Mesothelial cell of epicardium (in vitro differentiated cells): Measurements from ENCODE around the gene SPSB2. TPM values are rescaled to one million over a fixed set of nuclear protein-coding genes. Genes with fewer than 3 reads are reported as not detected.

Experiments used
- DNase-seq, 2 experiments: peaks; one replicate each; pipeline ENCODE4 v3.0.0; 2021; ENCODE audit warnings: low spot score in 2 of 2; ENCODE audit not compliant: unreplicated experiment in 2 of 2
- H3K27ac Mint-ChIP-seq: 2 replicates; pipeline ENCODE4 v1.8.0; 2021; ENCODE audit warnings: mixed read lengths
- H3K27me3 Mint-ChIP-seq: 2 replicates; pipeline ENCODE4 v1.8.0; 2021; ENCODE audit warnings: low read depth, mixed read lengths
- H3K36me3 Mint-ChIP-seq: 2 replicates; pipeline ENCODE4 v1.8.0; 2021; ENCODE audit warnings: mixed read lengths
- H3K4me1 Mint-ChIP-seq: 2 replicates; pipeline ENCODE4 v1.8.0; 2021; ENCODE audit warnings: mixed read lengths
- H3K4me3 Mint-ChIP-seq: 2 replicates; pipeline ENCODE4 v1.8.0; 2021; ENCODE audit warnings: mild to moderate bottlenecking, moderate library complexity, mixed read lengths
- H3K9me3 Mint-ChIP-seq: 2 replicates; pipeline ENCODE4 v1.8.0; 2021; ENCODE audit warnings: mixed read lengths
- total RNA-seq: library from RNA; stranded (reverse); gene quantifications from 3 replicates; pipeline ENCODE4 v1.2.1, GENCODE V29; 2021
- TF ChIP-seq, protein P1 (sequence below): fragments of 200-600 bp; sonication (generic); IDR thresholded peaks from one replicate; pipeline ENCODE4 v1.5.0; 2021; ENCODE audit warnings: antibody characterized with exemption; ENCODE audit not compliant: unreplicated experiment

The SPSB2 gene
- total RNA-seq, 1 donor from 2014 or later: 2.9 TPM

DNA sequence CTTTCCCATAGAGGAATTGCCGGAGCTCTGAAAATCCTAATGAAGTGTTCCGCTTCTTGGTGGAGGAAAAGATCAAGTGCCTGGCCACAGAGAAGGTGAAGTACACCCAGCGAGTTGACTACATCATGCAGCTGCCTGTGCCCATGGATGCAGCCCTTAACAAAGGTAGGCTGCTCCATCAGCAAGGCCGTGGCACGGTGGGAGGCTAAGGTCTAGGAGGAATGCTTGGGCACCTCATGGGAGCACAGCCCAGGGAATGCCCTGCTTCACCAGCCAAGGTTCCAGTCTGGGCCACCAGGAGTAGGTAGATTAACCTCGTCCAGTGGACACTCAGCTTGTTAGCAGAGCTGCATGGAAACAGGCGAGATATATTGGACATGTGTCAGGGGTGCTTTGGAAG lies 12.2 kb downstream of the SPSB2 start:
- TF ChIP-seq, protein P1, sequence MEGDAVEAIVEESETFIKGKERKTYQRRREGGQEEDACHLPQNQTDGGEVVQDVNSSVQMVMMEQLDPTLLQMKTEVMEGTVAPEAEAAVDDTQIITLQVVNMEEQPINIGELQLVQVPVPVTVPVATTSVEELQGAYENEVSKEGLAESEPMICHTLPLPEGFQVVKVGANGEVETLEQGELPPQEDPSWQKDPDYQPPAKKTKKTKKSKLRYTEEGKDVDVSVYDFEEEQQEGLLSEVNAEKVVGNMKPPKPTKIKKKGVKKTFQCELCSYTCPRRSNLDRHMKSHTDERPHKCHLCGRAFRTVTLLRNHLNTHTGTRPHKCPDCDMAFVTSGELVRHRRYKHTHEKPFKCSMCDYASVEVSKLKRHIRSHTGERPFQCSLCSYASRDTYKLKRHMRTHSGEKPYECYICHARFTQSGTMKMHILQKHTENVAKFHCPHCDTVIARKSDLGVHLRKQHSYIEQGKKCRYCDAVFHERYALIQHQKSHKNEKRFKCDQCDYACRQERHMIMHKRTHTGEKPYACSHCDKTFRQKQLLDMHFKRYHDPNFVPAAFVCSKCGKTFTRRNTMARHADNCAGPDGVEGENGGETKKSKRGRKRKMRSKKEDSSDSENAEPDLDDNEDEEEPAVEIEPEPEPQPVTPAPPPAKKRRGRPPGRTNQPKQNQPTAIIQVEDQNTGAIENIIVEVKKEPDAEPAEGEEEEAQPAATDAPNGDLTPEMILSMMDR: no peak
- Mint-ChIP-seq H3K27ac (no peak overlapping the region), H3K36me3 (peaks cover 48% of the 10 kb centered on the region), H3K4me1 (no peaks in the 10 kb centered on the region), H3K4me3 (no peak overlapping the region), H3K9me3 (no peaks in the 10 kb centered on the region), H3K27me3 (no peaks in the 10 kb centered on the region)
- DNase-seq: no peak

DNA sequence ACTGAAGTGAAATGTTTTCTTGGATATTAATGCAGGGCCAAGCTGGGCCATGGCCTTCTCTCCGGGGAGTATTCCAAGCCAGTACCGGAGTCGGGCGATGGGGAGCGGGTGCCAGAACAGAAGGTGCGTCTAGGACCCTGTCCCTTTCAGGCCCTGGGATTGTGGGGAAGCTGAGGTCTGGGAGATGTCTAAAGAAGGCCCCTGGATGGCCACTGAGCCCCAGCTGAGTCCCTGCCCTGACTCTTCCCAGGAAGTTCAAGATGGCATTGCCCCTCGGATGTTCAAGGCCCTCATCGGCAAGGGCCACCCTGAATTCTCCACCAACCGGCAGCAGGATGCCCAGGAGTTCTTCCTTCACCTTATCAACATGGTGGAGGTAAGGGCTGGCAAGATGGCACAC lies 13.0 kb downstream of the SPSB2 start:
- H3K4me1 Mint-ChIP-seq: no peaks in the 10 kb centered on the region
- TF ChIP-seq, protein P1: no peak
- H3K4me3 Mint-ChIP-seq: no peak overlapping the region
- H3K27me3 Mint-ChIP-seq: no peaks in the 10 kb centered on the region
- DNase-seq: no peak
- no peak overlapping the region for H3K27ac Mint-ChIP-seq
- H3K9me3 Mint-ChIP-seq: no peaks in the 10 kb centered on the region
- H3K36me3 Mint-ChIP-seq: peaks cover 44% of the 10 kb centered on the region

DNA sequence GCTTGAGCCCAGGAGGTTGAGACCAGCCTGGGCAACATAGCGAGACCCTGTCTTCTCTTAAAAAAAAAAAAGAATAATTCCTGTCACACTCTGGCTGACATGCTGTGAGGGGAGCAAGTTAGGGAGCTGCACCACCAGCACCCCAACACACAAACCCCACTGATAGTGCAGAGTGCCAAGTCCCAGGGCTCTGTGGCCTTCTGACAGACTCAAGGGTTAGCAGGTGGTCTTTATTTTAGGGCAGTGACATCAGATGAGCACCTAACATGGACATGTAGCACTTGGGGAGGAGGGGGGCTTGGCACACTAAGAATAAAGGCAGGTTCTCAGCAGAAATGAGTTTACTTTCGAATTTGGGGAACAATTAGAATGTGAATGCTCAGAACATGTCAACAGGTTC lies 14.3 kb downstream of the SPSB2 start:
- Mint-ChIP-seq H3K27ac (no peak overlapping the region), H3K4me3 (no peak overlapping the region), H3K36me3 (peaks cover 40% of the 10 kb centered on the region), H3K27me3 (no peaks in the 10 kb centered on the region), H3K4me1 (peaks cover 6% of the 10 kb centered on the region), H3K9me3 (no peaks in the 10 kb centered on the region)
- no peak for DNase-seq
- TF ChIP-seq, protein P1: no peak

DNA sequence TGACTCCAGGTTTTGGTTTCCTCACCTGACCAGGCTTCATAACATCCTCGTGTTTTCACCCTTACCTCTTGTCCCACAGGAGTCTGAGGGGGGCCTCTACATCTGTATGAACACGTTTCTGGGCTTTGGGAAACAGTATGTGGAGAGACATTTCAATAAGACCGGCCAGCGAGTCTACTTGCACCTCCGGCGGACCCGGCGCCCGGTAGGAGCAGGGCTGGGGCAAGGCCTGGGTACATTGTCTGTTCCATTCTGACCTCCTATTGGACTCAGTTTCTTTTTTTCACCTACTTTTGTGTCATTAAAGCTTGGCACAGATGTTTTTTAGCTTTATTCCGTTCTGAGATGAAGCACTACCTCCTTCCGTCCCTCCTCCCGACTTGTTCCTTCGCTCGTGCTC lies 17.8 kb downstream of the SPSB2 start:
- TF ChIP-seq, protein P1: no peak
- Mint-ChIP-seq H3K36me3 (peaks cover 18% of the 10 kb centered on the region), H3K27ac (no peak overlapping the region)

DNA sequence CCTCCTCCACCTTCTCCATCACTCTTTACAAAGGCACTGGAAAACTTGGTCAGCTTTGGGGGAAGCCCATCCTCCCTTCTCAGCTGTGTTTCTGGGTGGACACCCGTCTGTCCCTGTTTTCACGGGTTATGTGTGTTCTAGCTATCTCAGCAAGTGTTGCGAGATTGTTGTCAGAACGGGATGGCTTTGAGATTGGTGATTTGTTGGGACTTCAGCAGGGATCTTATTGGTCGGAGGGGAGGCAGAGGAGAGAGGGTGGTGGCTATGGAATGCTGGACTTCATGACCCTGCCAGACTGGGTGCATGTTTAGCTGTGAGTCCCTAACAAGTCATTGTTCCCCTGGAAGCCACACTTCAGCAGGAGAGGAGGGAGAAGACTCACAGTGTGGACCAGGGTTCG lies 19.1 kb downstream of the SPSB2 start:
- no peaks in the 10 kb centered on the region for H3K9me3 Mint-ChIP-seq
- TF ChIP-seq, protein P1: no peak
- no peaks in the 10 kb centered on the region for H3K27me3 Mint-ChIP-seq
- peak overlapping the region; percentile 96 for H3K27ac Mint-ChIP-seq
- H3K4me3 Mint-ChIP-seq: peak overlapping the region; percentile 95
- H3K36me3 Mint-ChIP-seq: peaks cover 24% of the 10 kb centered on the region
- DNase-seq: no peak
- peaks cover 32% of the 10 kb centered on the region for H3K4me1 Mint-ChIP-seq

More for the DNA sequence above, 17.8 kb downstream of the SPSB2 start:
- Mint-ChIP-seq H3K4me3 (no peak overlapping the region), H3K9me3 (no peaks in the 10 kb centered on the region), H3K4me1 (peaks cover 23% of the 10 kb centered on the region), H3K27me3 (no peaks in the 10 kb centered on the region)
- DNase-seq: no peak

DNA sequence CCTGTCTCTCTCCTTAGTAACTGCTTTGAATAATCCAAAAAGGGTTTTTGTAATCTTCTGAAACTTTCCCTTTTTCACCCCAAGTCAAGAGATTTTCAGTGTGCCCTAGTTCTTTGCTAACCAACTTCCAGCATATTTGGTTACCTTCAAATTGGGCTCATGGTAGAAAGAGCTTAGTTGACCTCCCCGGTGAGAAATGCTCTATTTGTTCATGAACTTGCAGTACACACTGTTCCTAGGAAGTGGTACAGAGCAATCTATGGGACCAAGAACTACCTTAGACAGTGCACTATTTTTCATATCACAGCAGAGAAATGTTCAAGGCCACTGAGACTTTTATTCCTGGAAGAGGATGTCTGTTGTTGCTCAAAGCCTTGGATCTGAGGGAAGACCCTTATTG lies 19.5 kb downstream of the SPSB2 start:
- no peaks in the 10 kb centered on the region for H3K9me3 Mint-ChIP-seq
- no peak for DNase-seq
- peak overlapping the region; percentile 95 for H3K4me3 Mint-ChIP-seq
- H3K27me3 Mint-ChIP-seq: no peaks in the 10 kb centered on the region
- peaks cover 32% of the 10 kb centered on the region for H3K4me1 Mint-ChIP-seq
- H3K36me3 Mint-ChIP-seq: peaks cover 26% of the 10 kb centered on the region
- TF ChIP-seq, protein P1: no peak
- peak overlapping the region; percentile 96 for H3K27ac Mint-ChIP-seq
